GM12878 (cell line): ENCODE results near the gene EEF1G.

ENCODE experiments used
- EZH2 ChIP-seq: IDR thresholded peaks from 2 replicates; pipeline ENCODE4 v1.6.1; 2012; ENCODE audit warnings: low read depth, mild to moderate bottlenecking, control low read depth, inconsistent platforms, low read length, borderline replicate concordance; ENCODE audit not compliant: control insufficient read depth
- POLR2A ChIP-seq: IDR thresholded peaks from 2 replicates; pipeline ENCODE4 v1.6.1; 2011; ENCODE audit warnings: low read depth, mild to moderate bottlenecking, low read length
- TF ChIP-seq, protein P1 (sequence below), 3 experiments: IDR thresholded peaks in 2 of 3; conservative IDR thresholded peaks in 1 of 3; 2 replicates each; pipeline ENCODE4 v1.5.1; 2011; ENCODE audit warnings: low read depth in 3 of 3, low read length in 3 of 3, mild to moderate bottlenecking in 3 of 3, control low read depth in 2 of 3, moderate library complexity in 2 of 3, inconsistent platforms in 1 of 3, mixed read lengths in 1 of 3; ENCODE audit not compliant: control insufficient read depth in 2 of 3, insufficient read depth in 1 of 3; ENCODE audit errors: extremely low read depth in 1 of 3

DNA sequence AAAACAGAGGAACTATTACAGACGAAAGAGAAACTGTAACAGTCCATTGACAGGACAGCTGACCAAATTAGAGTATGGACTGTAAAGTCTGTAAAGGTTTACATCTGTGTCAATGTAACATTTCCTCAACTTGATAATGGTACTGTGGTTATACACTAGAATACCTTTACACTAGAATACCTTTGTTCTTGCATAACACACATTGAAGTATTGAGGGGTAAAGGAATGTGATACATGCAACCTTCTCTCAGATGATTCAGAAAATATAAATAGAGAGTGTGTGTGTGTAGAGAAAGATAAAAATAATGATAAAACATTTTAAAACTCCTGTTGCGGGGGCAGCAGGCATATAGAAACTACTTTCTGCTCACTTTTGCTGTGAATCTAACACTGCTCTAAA, 5.6 kb upstream of the EEF1G start:
- no peak for TF ChIP-seq POLR2A
- TF ChIP-seq, protein P1, sequence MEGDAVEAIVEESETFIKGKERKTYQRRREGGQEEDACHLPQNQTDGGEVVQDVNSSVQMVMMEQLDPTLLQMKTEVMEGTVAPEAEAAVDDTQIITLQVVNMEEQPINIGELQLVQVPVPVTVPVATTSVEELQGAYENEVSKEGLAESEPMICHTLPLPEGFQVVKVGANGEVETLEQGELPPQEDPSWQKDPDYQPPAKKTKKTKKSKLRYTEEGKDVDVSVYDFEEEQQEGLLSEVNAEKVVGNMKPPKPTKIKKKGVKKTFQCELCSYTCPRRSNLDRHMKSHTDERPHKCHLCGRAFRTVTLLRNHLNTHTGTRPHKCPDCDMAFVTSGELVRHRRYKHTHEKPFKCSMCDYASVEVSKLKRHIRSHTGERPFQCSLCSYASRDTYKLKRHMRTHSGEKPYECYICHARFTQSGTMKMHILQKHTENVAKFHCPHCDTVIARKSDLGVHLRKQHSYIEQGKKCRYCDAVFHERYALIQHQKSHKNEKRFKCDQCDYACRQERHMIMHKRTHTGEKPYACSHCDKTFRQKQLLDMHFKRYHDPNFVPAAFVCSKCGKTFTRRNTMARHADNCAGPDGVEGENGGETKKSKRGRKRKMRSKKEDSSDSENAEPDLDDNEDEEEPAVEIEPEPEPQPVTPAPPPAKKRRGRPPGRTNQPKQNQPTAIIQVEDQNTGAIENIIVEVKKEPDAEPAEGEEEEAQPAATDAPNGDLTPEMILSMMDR (IDR thresholded peaks at IDR 0.05 in 2 of 3, conservative IDR thresholded peaks at IDR 0.05 in 1 of 3; ENCODE audit: control insufficient read depth in 2 of 3, extremely low read depth in 1 of 3, insufficient read depth in 1 of 3, low read depth in 3 of 3, low read length in 3 of 3): no peak
- TF ChIP-seq EZH2: no peak
